OCI-LY7 (cell line): ENCODE measurements around the gene HPSE2. TPM values are rescaled to one million over a fixed set of nuclear protein-coding genes. Genes with fewer than 3 reads are reported as not detected.

ENCODE experiments used
- BruUV-seq: library from RNA; stranded (reverse); fragments of 400-500 nt; replicated peaks from 2 replicates; lab custom pipeline; 2021; lab: Mats Ljungman, UMichigan
- CTCF ChIA-PET: fragments of 300-600 bp; sonication (Branson Sonifier 250); formaldehyde crosslinking; loops from one replicate; lab custom pipeline; 2022; ENCODE audit warnings: antibody characterized with exemption; ENCODE audit not compliant: unreplicated experiment; lab: Charles Lee
- POLR2A ChIA-PET: fragments of 300-600 bp; sonication (Branson Sonifier 250); formaldehyde crosslinking; loops from one replicate; lab custom pipeline; 2022; ENCODE audit warnings: antibody characterized with exemption; lab: Charles Lee
- DNase-seq: peaks from one replicate; pipeline ENCODE4 v3.0.0-alpha.2; 2015; ENCODE audit warnings: low spot score
- H2AFZ ChIP-seq: fragments of 200-600 bp; sonication (generic), shearing (Covaris generic); 2 replicates; pipeline ENCODE4 v1.6.1; 2014; ENCODE audit warnings: mild to moderate bottlenecking, antibody characterized with exemption, low read length, moderate library complexity
- H3K27ac ChIP-seq: fragments of 200-600 bp; sonication (generic); 2 replicates; pipeline ENCODE4 v1.5.1; 2014; ENCODE audit warnings: mixed run types, low read depth, mild to moderate bottlenecking, moderate library complexity, low read length, inconsistent platforms; ENCODE audit not compliant: poor library complexity, severe bottlenecking
- H3K36me3 ChIP-seq: fragments of 200-600 bp; sonication (generic); 2 replicates; pipeline ENCODE4 v1.6.1; 2014; ENCODE audit warnings: mild to moderate bottlenecking, antibody characterized with exemption, low read length, moderate library complexity, mixed read lengths; ENCODE audit not compliant: insufficient read depth
- H3K4me1 ChIP-seq: fragments of 200-600 bp; sonication (generic); 2 replicates; pipeline ENCODE4 v1.5.1; 2014; ENCODE audit warnings: mild to moderate bottlenecking, low read length; ENCODE audit not compliant: insufficient read depth, poor library complexity, severe bottlenecking
- H3K4me2 ChIP-seq: fragments of 200-600 bp; sonication (generic); 2 replicates; pipeline ENCODE4 v1.6.1; 2014; ENCODE audit warnings: mild to moderate bottlenecking, low read length
- H3K4me3 ChIP-seq: fragments of 200-600 bp; sonication (generic); 2 replicates; pipeline ENCODE4 v1.5.1; 2014; ENCODE audit warnings: mild to moderate bottlenecking, low read depth, low read length; ENCODE audit not compliant: poor library complexity, severe bottlenecking
- H3K79me2 ChIP-seq: fragments of 200-600 bp; sonication (generic); 2 replicates; pipeline ENCODE4 v1.6.1; 2016; ENCODE audit warnings: low read depth, mild to moderate bottlenecking, low read length, moderate library complexity, mixed read lengths; ENCODE audit not compliant: insufficient read depth
- H3K9me2 ChIP-seq: fragments of 200-600 bp; sonication (generic); 2 replicates; pipeline ENCODE4 v1.6.1; 2016; ENCODE audit warnings: mild to moderate bottlenecking, low read length, mixed read lengths; ENCODE audit not compliant: insufficient read depth
- H3K9me3 ChIP-seq: fragments of 200-600 bp; sonication (generic); 2 replicates; pipeline ENCODE4 v1.6.1; 2014; ENCODE audit warnings: mild to moderate bottlenecking, mixed run types, low read length, mixed read lengths
- H4K20me1 ChIP-seq: fragments of 200-600 bp; sonication (generic); 2 replicates; pipeline ENCODE4 v1.6.1; 2014; ENCODE audit warnings: mild to moderate bottlenecking, antibody characterized with exemption, low read length, moderate library complexity, mixed read lengths; ENCODE audit not compliant: insufficient read depth
- EZH2phosphoT487 ChIP-seq: fragments of 200-600 bp; sonication (generic); IDR thresholded peaks from 2 replicates; pipeline ENCODE4 v1.6.1; 2018; ENCODE audit warnings: low read depth, borderline replicate concordance, mild to moderate bottlenecking, mixed run types, antibody characterized with exemption, low read length, moderate library complexity, mixed read lengths
- intact Hi-C: fragments of 100-400 bp; cut with micrococcal nuclease; formaldehyde crosslinking; loops from one replicate; pipeline ENCODE4 v1.10.0; 2022; ENCODE audit not compliant: unreplicated experiment
- total RNA-seq, 2 experiments: library from RNA; depleted of rRNA in 1 of 2; stranded (reverse); fragments of >200 nt in 1 of 2; shearing (Covaris generic) in 1 of 2; gene quantifications; 2 replicates each; pipeline ENCODE4 v1.2.3, GENCODE V29; 2014 to 2022
- TF ChIP-seq, protein P1 (sequence below): fragments of 200-600 bp; sonication (generic); conservative IDR thresholded peaks from 2 replicates; pipeline ENCODE4 v1.5.1; 2014; ENCODE audit warnings: mild to moderate bottlenecking, antibody characterized with exemption, low read length, moderate library complexity, mixed read lengths

HPSE2 gene
- total RNA-seq, 2 experiments from 2014 or later = not detected

DNA sequence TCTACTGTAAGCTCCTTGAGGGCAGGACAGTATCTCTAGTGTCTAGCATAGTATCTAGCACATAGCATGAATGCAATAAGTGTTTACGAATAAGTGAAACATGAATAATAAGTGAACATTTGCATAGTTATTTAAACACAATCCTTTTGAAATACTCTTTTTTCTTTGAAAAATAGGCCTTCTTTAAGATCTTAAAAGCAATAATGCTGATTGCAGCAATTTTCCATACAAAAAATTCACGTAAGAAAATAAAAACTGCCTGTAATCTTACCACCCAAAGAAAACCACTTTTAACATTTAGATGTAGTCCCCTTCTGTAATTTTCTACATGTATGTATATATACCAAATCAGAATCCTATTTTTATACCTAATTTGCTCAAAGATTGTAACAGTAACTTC is 626.4 kb downstream of the HPSE2 start:
- TF ChIP-seq, protein P1, sequence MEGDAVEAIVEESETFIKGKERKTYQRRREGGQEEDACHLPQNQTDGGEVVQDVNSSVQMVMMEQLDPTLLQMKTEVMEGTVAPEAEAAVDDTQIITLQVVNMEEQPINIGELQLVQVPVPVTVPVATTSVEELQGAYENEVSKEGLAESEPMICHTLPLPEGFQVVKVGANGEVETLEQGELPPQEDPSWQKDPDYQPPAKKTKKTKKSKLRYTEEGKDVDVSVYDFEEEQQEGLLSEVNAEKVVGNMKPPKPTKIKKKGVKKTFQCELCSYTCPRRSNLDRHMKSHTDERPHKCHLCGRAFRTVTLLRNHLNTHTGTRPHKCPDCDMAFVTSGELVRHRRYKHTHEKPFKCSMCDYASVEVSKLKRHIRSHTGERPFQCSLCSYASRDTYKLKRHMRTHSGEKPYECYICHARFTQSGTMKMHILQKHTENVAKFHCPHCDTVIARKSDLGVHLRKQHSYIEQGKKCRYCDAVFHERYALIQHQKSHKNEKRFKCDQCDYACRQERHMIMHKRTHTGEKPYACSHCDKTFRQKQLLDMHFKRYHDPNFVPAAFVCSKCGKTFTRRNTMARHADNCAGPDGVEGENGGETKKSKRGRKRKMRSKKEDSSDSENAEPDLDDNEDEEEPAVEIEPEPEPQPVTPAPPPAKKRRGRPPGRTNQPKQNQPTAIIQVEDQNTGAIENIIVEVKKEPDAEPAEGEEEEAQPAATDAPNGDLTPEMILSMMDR = no peak
- TF ChIP-seq EZH2phosphoT487 = no peak
- intact Hi-C loops = no loop called here
- H4K20me1 ChIP-seq = no peaks in the 10 kb centered on the region
- no peaks in the 10 kb centered on the region; the same call in 1 of the 2 replicates for H3K9me2 ChIP-seq
- ChIA-PET CTCF (no interaction called here), POLR2A (no interaction called here)
- H3K9me3 ChIP-seq = no peaks in the 10 kb centered on the region
- DNase-seq = no peak
- no peaks in the 10 kb centered on the region for H3K4me1 ChIP-seq
- no peak overlapping the region for H2AFZ ChIP-seq
- no peaks in the 10 kb centered on the region for H3K36me3 ChIP-seq
- H3K4me2 ChIP-seq = no peak overlapping the region
- H3K27ac ChIP-seq = no peak overlapping the region
- BruUV-seq = no TSS peak
- no peak overlapping the region for H3K4me3 ChIP-seq
- H3K79me2 ChIP-seq = no peaks in the 10 kb centered on the region

DNA sequence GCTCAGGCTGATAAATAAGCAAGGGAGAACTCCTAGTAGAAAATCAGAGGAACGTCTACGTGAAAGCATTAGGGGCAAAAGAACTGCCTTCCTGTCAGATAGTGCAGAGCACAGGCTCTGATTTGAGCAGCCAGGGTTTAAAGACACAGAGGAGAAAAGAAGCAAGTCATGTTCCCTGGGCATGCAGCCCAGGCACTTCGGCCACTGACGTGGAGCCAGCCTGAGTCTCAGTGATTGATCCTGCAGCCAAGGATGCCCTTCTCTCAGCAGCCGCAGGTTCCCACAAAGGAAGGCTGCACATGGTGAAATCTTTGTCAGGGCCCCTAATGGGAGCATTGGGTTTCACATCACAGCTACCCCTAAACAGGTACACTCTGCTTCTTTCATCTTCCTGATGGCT is 627.2 kb downstream of the HPSE2 start:
- no peaks in the 10 kb centered on the region for H3K4me1 ChIP-seq
- TF ChIP-seq, protein P1 = no peak
- TF ChIP-seq EZH2phosphoT487 = no peak
- no peaks in the 10 kb centered on the region for H3K79me2 ChIP-seq
- no TSS peak for BruUV-seq
- H3K36me3 ChIP-seq = no peaks in the 10 kb centered on the region
- H2AFZ ChIP-seq = no peak overlapping the region
- H3K4me2 ChIP-seq = no peak overlapping the region
- intact Hi-C loops = no loop called here
- H3K4me3 ChIP-seq = no peak overlapping the region
- no peak for DNase-seq
- CTCF ChIA-PET = no interaction called here
- no peaks in the 10 kb centered on the region for H4K20me1 ChIP-seq
- no peaks in the 10 kb centered on the region; the same call in 1 of the 2 replicates for H3K9me2 ChIP-seq
- POLR2A ChIA-PET = no interaction called here
- H3K27ac ChIP-seq = no peak overlapping the region
- H3K9me3 ChIP-seq = no peaks in the 10 kb centered on the region

DNA sequence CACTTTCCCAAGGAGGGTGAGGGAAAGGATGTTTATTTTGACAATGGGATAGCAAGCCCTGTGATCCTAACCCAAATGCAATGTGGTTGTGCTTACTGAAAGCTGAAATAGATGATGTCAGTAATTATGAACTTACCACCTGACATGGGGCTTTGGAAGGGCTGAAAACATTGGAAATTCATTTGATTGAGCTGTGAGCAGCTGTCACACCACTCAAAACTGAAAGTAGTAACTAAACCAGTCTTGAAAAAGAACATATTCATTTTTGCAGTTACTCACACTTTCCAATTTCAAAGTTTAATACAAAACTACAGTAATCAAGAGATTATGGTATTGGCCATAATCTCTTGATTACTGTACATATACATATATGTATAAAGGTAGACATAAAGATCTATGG is 633.4 kb downstream of the HPSE2 start:
- no peak overlapping the region for H3K27ac ChIP-seq
- no peaks in the 10 kb centered on the region for H3K79me2 ChIP-seq
- H3K4me2 ChIP-seq = no peak overlapping the region
- H3K4me3 ChIP-seq = no peak overlapping the region
- intact Hi-C loops = no loop called here
- no peak overlapping the region for H2AFZ ChIP-seq
- H3K4me1 ChIP-seq = no peaks in the 10 kb centered on the region
- ChIA-PET POLR2A (no interaction called here), CTCF (no interaction called here)
- DNase-seq = no peak
- no peaks in the 10 kb centered on the region; the same call in 1 of the 2 replicates for H3K9me2 ChIP-seq
- no TSS peak for BruUV-seq
- H3K36me3 ChIP-seq = no peaks in the 10 kb centered on the region
- H3K9me3 ChIP-seq = no peaks in the 10 kb centered on the region
- H4K20me1 ChIP-seq = no peaks in the 10 kb centered on the region
- TF ChIP-seq, protein P1 = no peak
- TF ChIP-seq EZH2phosphoT487 = no peak
